ENCODE results near the gene DUSP12.

DNA sequence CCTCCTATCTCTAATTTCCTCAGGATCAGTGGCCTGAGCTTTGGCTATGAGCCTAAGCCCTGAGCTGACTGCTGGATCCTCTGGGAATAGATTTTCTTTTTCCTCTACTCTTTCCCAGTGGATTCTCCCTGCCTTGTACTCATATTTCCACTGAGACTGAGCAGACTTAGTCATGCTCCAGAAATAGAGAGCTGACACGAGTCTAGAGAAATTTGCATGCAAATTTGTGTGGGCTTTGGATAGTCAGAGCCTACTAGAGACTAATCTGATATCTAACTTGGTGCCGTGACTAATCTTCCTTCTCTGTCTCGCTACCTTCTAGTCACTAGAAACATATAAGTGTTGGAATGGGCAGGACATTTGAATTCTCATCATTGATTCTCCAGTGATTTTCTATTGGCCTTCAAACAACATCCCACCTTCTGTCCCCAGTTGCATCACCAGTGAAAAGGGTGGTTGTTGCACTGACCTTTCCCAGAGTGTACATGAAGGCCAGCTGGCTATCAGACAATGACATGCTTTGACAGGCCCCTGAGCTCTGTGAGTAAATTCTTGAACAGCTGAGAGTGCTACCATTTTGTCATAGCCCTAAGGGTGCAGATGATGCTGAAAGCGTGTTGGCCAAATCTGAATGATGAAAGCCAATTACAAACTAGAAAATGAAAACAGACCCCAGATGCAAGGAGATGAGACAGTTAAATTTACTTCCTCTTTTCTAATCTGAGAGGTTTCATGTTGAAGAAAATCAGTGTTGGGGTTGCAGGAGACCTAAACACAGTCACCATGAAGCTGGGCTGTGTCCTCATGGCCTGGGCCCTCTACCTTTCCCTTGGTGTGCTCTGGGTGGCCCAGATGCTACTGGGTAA, 42.9 kb upstream of the DUSP12 start, which contains the start of gene FCRLA:
- no peak for TF ChIP-seq GATA3 (IDR thresholded peaks at IDR 0.05; ENCODE audit: low read depth, low read length)
- TF ChIP-seq GATA2 (IDR thresholded peaks at IDR 0.05; ENCODE audit: low read depth, low read length) = no peak

Measured in SH-SY5Y (cell line).